NB4 (cell line): ENCODE results near the gene ZNF256.

ENCODE experiments used
- CTCF ChIP-seq: IDR thresholded peaks from one replicate; pipeline ENCODE4 v1.5.1; 2012; ENCODE audit warnings: low read depth, low read length
- MYC ChIP-seq: IDR thresholded peaks from 2 replicates; pipeline ENCODE4 v1.6.1; 2011; ENCODE audit warnings: low read depth, low read length

- TF ChIP-seq CTCF = no peak
- TF ChIP-seq MYC = no peak
Observed at GRCh38 chr19:57907394-57907793, 40.1 kb downstream of the ZNF256 start.
